Activated CD8-positive, alpha-beta memory T cell treated with anti-CD3 and anti-CD28 coated beads, Interleukin-2, amount 50 U/mL, for 1 hour (primary cell): Measurements from ENCODE around the gene CDH16.
"Not testable (repeated sequence)": the region's sequence is repeated elsewhere in the genome, so short reads cannot be mapped to it uniquely, and the experiment has no call there.

Experiments used
- DNase-seq: peaks from one replicate; pipeline ENCODE4 v3.0.0-alpha.2; 2020; ENCODE audit errors: extremely low read depth

The CDH16 gene

GRCh38 chr16:66910175-66910940, 8.3 kb downstream of the CDH16 start:
- DNase-seq = no peak

- no peak for DNase-seq
Measured at GRCh38 chr16:66908762-66909559, 9.7 kb downstream of the CDH16 start.

- no peak for DNase-seq
Measured at GRCh38 chr16:66908116-66908515, 10.6 kb downstream of the CDH16 start.

- DNase-seq = no peak
Measured at GRCh38 chr16:66906916-66907836, 11.5 kb downstream of the CDH16 start.

GRCh38 chr16:66905633-66906539, 12.8 kb downstream of the CDH16 start:
- DNase-seq = no peak

- DNase-seq = no peak
Measured at GRCh38 chr16:66904846-66905632, 13.6 kb downstream of the CDH16 start.

GRCh38 chr16:66904428-66904845, 14.2 kb downstream of the CDH16 start:
- no peak for DNase-seq

- no peak for DNase-seq
Measured at GRCh38 chr16:66903544-66904427, 14.9 kb downstream of the CDH16 start.

GRCh38 chr16:66902648-66903543, 15.8 kb downstream of the CDH16 start:
- DNase-seq = no peak

- no peak for DNase-seq
Measured at GRCh38 chr16:66901626-66902025, 17.1 kb downstream of the CDH16 start.

- DNase-seq = no peak
Measured at GRCh38 chr16:66900721-66901441, 17.8 kb downstream of the CDH16 start.

- no peak for DNase-seq
Measured at GRCh38 chr16:66899945-66900710, 18.6 kb downstream of the CDH16 start.

- no peak for DNase-seq
Measured at GRCh38 chr16:66899310-66899944, 19.3 kb downstream of the CDH16 start.

GRCh38 chr16:66898933-66899309, 19.8 kb downstream of the CDH16 start:
- no peak for DNase-seq

GRCh38 chr16:66898207-66898606, 20.5 kb downstream of the CDH16 start:
- DNase-seq = no peak

GRCh38 chr16:66896682-66897081, 22.0 kb downstream of the CDH16 start:
- not testable (repeated sequence) for DNase-seq
